IMR-90 (cell line): ENCODE measurements around the gene ETV6. TPM values are rescaled to one million over a fixed set of nuclear protein-coding genes. Genes with fewer than 3 reads are reported as not detected.

Source experiments
- ATAC-seq: fragments of 200-7000 bp; cut with Tn5 transposase; 2 replicates; pipeline ENCODE4 v1.9.1; 2020; ENCODE audit warnings: low read depth, mild to moderate bottlenecking, moderate library complexity
- BruUV-seq: library from RNA; stranded (reverse); fragments of 400-500 nt; replicated peaks from 2 replicates; lab custom pipeline; 2021; lab: Mats Ljungman, UMichigan
- CTCF ChIA-PET: fragments of 300-600 bp; formaldehyde crosslinking; extraction: SDS; loops from one replicate; lab custom pipeline; 2021; ENCODE audit warnings: antibody characterized with exemption; lab: Yijun Ruan, JAX
- POLR2A ChIA-PET: fragments of 300-600 bp; sonication (Branson Sonifier 250); formaldehyde crosslinking; loops from one replicate; lab custom pipeline; 2022; ENCODE audit warnings: antibody characterized with exemption; ENCODE audit not compliant: unreplicated experiment; lab: Charles Lee
- DNase-seq: peaks from one replicate; pipeline ENCODE4 v3.0.0; 2013
- H2AFZ ChIP-seq: replicated peaks from 2 replicates; pipeline ENCODE3; 2013; ENCODE audit warnings: low read length, mild to moderate bottlenecking; ENCODE audit not compliant: poor library complexity
- H2AK5ac ChIP-seq: 2 replicates; pipeline ENCODE4 v1.6.1; 2013; ENCODE audit warnings: low read depth, low read length, inconsistent platforms
- H2AK9ac ChIP-seq: replicated peaks from 2 replicates; pipeline ENCODE3; 2013; ENCODE audit warnings: mild to moderate bottlenecking, low read depth, low read length, moderate library complexity; ENCODE audit not compliant: poor library complexity
- H2BK120ac ChIP-seq: 2 replicates; pipeline ENCODE4 v1.6.1; 2013; ENCODE audit warnings: low read depth, low read length, inconsistent platforms
- H2BK15ac ChIP-seq: 3 replicates; pipeline ENCODE4 v1.6.1; 2013; ENCODE audit warnings: low read depth, low read length, inconsistent platforms
- H2BK20ac ChIP-seq: 2 replicates; pipeline ENCODE4 v1.6.1; 2013; ENCODE audit warnings: low read depth, mild to moderate bottlenecking, inconsistent platforms, low read length, moderate library complexity
- H2BK5ac ChIP-seq: 2 replicates; pipeline ENCODE4 v1.6.1; 2013; ENCODE audit warnings: mild to moderate bottlenecking, low read depth, low read length, inconsistent platforms; ENCODE audit not compliant: poor library complexity, severe bottlenecking
- H3K14ac ChIP-seq: replicated peaks from 2 replicates; pipeline ENCODE4 v1.6.1; 2013; ENCODE audit warnings: low read depth, low read length, inconsistent platforms
- H3K18ac ChIP-seq: 2 replicates; pipeline ENCODE4 v1.6.1; 2013; ENCODE audit warnings: low read depth, low read length, control low read depth
- H3K23ac ChIP-seq: 2 replicates; pipeline ENCODE4 v1.6.1; 2013; ENCODE audit warnings: low read depth, low read length, inconsistent platforms
- H3K27ac ChIP-seq: 2 replicates; pipeline ENCODE4 v1.5.1; 2013; ENCODE audit warnings: mild to moderate bottlenecking, control low read depth, low read length; ENCODE audit not compliant: insufficient read depth
- H3K27me3 ChIP-seq: 2 replicates; pipeline ENCODE4 v1.6.1; 2013; ENCODE audit warnings: low read length; ENCODE audit not compliant: control insufficient read depth, insufficient read depth
- H3K36me3 ChIP-seq: 2 replicates; pipeline ENCODE4 v1.6.1; 2013; ENCODE audit warnings: low read length, mixed read lengths; ENCODE audit not compliant: control insufficient read depth, insufficient read depth
- H3K4ac ChIP-seq: 2 replicates; pipeline ENCODE4 v1.6.1; 2013; ENCODE audit warnings: low read depth, low read length, inconsistent platforms
- H3K4me1 ChIP-seq: 2 replicates; pipeline ENCODE4 v1.6.1; 2013; ENCODE audit warnings: low read length, mixed read lengths; ENCODE audit not compliant: control insufficient read depth, insufficient read depth
- H3K4me2 ChIP-seq: 2 replicates; pipeline ENCODE4 v1.6.1; 2013; ENCODE audit warnings: low read depth, mild to moderate bottlenecking, control low read depth, low read length, moderate library complexity
- H3K4me3 ChIP-seq: 2 replicates; pipeline ENCODE4 v1.5.1; 2013; ENCODE audit warnings: low read depth, mild to moderate bottlenecking, control low read depth, low read length, moderate library complexity; ENCODE audit not compliant: insufficient read depth
- H3K56ac ChIP-seq: 2 replicates; pipeline ENCODE4 v1.6.1; 2013; ENCODE audit warnings: low read length, inconsistent platforms; ENCODE audit not compliant: insufficient read depth; ENCODE audit errors: extremely low read depth
- H3K79me1 ChIP-seq, 2 experiments: 2 replicates each; pipeline ENCODE4 v1.6.1; 2013; ENCODE audit warnings: low read length in 2 of 2, inconsistent platforms in 1 of 2, low read depth in 1 of 2
- H3K9ac ChIP-seq: 2 replicates; pipeline ENCODE4 v1.6.1; 2013; ENCODE audit warnings: low read depth, low read length, control low read depth
- H3K9me1 ChIP-seq: 2 replicates; pipeline ENCODE4 v1.6.1; 2013; ENCODE audit warnings: low read length, inconsistent platforms; ENCODE audit not compliant: insufficient read depth
- H3K9me3 ChIP-seq: 2 replicates; pipeline ENCODE4 v1.6.1; 2013; ENCODE audit warnings: low read length; ENCODE audit not compliant: control insufficient read depth, insufficient read depth
- H4K20me1 ChIP-seq: 2 replicates; pipeline ENCODE4 v1.6.1; 2013; ENCODE audit warnings: low read length, inconsistent platforms; ENCODE audit not compliant: insufficient read depth
- H4K5ac ChIP-seq: 2 replicates; pipeline ENCODE4 v1.6.1; 2013; ENCODE audit warnings: mild to moderate bottlenecking, low read depth, low read length, control low read depth
- H4K8ac ChIP-seq, 2 experiments: 2 replicates each; pipeline ENCODE4 v1.6.1; 2013; ENCODE audit warnings: low read depth in 2 of 2, low read length in 2 of 2, control low read depth in 1 of 2, inconsistent platforms in 1 of 2
- H4K91ac ChIP-seq: 2 replicates; pipeline ENCODE4 v1.6.1; 2013; ENCODE audit warnings: low read depth, low read length, inconsistent platforms; ENCODE audit not compliant: insufficient read depth
- CEBPB ChIP-seq: IDR thresholded peaks from 2 replicates; pipeline ENCODE4 v1.6.1; 2012; ENCODE audit warnings: low read depth, low read length, improper control_type of control experiment
- CHD1 ChIP-seq: IDR thresholded peaks from 2 replicates; pipeline ENCODE4 v1.6.1; 2012; ENCODE audit warnings: low read depth, low read length, improper control_type of control experiment
- WGBS, 2 experiments: methylation state at CpG; one replicate each; pipeline versions ENCODE4 v1.1.5 to v1.1.7; 2013; ENCODE audit warnings: missing lambda C conversion rate in 2 of 2; ENCODE audit not compliant: insufficient read length in 1 of 2; ENCODE audit errors: extremely low coverage in 2 of 2; 5-methylcytosine and 5-hydroxymethylcytosine counted together
- dilution Hi-C: fragments of 300-500 bp; cut with HindIII; formaldehyde crosslinking; loops from one replicate; pipeline ENCODE4 v1.14.3; 2018; ENCODE audit warnings: low sequenced_read_pairs; ENCODE audit not compliant: unreplicated experiment
- in situ Hi-C: fragments of 300-500 bp; cut with MboI; formaldehyde crosslinking; loops from 3 replicates; pipeline ENCODE4 v1.14.3; 2019; ENCODE audit warnings: low sequenced_read_pairs, inconsistent platforms, mixed read lengths
- intact Hi-C: fragments of 100-400 bp; cut with micrococcal nuclease; formaldehyde crosslinking; loops from 2 replicates; pipeline ENCODE4 v1.10.0; 2022
- polyA plus RNA-seq, 3 experiments: library from polyadenylated mRNA; depleted of rRNA; stranded (reverse); fragments of >200 nt; gene quantifications; 2 replicates each; pipeline ENCODE4 v1.2.3, GENCODE V29; 2012; ENCODE audit warnings: low replicate concordance in 1 of 3
- total RNA-seq: library from RNA; depleted of rRNA; stranded (reverse); fragments of >200 nt; gene quantifications from 2 replicates; pipeline ENCODE4 v1.2.3, GENCODE V29; 2012
- TF ChIP-seq, protein P1 (sequence below): fragments of 150-350 bp; IDR thresholded peaks from 2 replicates; pipeline ENCODE4 v1.6.1; 2016; ENCODE audit warnings: low read depth, mild to moderate bottlenecking, low read length, moderate library complexity, borderline replicate concordance

The ETV6 gene
- total and polyA plus RNA-seq, 2 of the 4 experiments (the other 2 are of a cell fraction) = 8.4 to 9.9 TPM

GRCh38 chr12:11748903-11749302, 99.4 kb downstream of the ETV6 start:
- Histone ChIP-seq H2AK9ac (no peak overlapping the region), H2BK5ac (no peak overlapping the region), H2BK20ac (no peak overlapping the region), H4K5ac (no peak overlapping the region), H3K27ac (no peak overlapping the region), H3K18ac (no peak overlapping the region), H3K4me2 (no peak overlapping the region), H2BK15ac (no peak overlapping the region), H4K91ac (no peak overlapping the region), H3K14ac (no peak overlapping the region), H3K4me3 (no peak overlapping the region), H4K8ac (no peak overlapping the region), H3K4ac (no peak overlapping the region), H2BK120ac (no peak overlapping the region), H3K9me1 (peaks cover 19% of the 10 kb centered on the region), H3K9me3 (no peaks in the 10 kb centered on the region), H3K23ac (no peak overlapping the region), H3K56ac (no peak overlapping the region), H3K27me3 (no peaks in the 10 kb centered on the region), H4K20me1 (peaks cover 18% of the 10 kb centered on the region), H3K36me3 (peaks cover 9% of the 10 kb centered on the region; the same call in 1 of the 2 replicates), H3K4me1 (peaks cover 7% of the 10 kb centered on the region), H2AK5ac (no peak overlapping the region), H2AFZ (no peak overlapping the region), H3K9ac (no peak overlapping the region), H3K79me1 (peaks cover 62 to 76% of the 10 kb centered on the region in 2 experiments)
- TF ChIP-seq, protein P1, sequence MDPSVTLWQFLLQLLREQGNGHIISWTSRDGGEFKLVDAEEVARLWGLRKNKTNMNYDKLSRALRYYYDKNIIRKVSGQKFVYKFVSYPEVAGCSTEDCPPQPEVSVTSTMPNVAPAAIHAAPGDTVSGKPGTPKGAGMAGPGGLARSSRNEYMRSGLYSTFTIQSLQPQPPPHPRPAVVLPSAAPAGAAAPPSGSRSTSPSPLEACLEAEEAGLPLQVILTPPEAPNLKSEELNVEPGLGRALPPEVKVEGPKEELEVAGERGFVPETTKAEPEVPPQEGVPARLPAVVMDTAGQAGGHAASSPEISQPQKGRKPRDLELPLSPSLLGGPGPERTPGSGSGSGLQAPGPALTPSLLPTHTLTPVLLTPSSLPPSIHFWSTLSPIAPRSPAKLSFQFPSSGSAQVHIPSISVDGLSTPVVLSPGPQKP = no peak
- no peak for TF ChIP-seq CEBPB
- no peak for TF ChIP-seq CHD1
- in situ Hi-C loops = no loop called here
- dilution Hi-C loops = no loop called here
- no TSS peak for BruUV-seq
- DNase-seq (no peak), ATAC-seq (no peak)
- POLR2A ChIA-PET = no interaction called here
- no CpG with 5 or more reads among the region's 6 CpGs for WGBS, 2 experiments
- intact Hi-C loops = no loop called here
- CTCF ChIA-PET = no interaction called here
